K562 (cell line): ENCODE results near the gene TMCC2.

Experiments used
- EZH2 ChIP-seq: IDR thresholded peaks from 2 replicates; pipeline ENCODE4 v1.6.1; 2012; ENCODE audit warnings: low read depth, mild to moderate bottlenecking, inconsistent platforms, low read length, borderline replicate concordance
- JUNB ChIP-seq: fragments of 450-650 bp; formaldehyde crosslinking; conservative IDR thresholded peaks from 2 replicates; pipeline ENCODE4 v1.4.0; 2020; ENCODE audit warnings: mild to moderate bottlenecking
- NFE2L1 ChIP-seq: fragments of 450-650 bp; IDR thresholded peaks from 2 replicates; pipeline ENCODE4 v1.6.1; 2016; ENCODE audit warnings: missing genetic modification characterization, low read depth, mild to moderate bottlenecking, missing compliant biosample characterization, moderate library complexity, borderline replicate concordance
- ZNF12 ChIP-seq: sonication (generic); formaldehyde crosslinking; IDR thresholded peaks from 2 replicates; pipeline ENCODE4 v1.4.0; 2020; ENCODE audit warnings: mild to moderate bottlenecking, missing genetic modification reagents
- TF ChIP-seq, protein P1 (sequence below): sonication (generic); formaldehyde crosslinking; IDR thresholded peaks from 2 replicates; pipeline ENCODE4 v1.8.1; 2023; ENCODE audit warnings: mild to moderate bottlenecking, missing genetic modification reagents

DNA sequence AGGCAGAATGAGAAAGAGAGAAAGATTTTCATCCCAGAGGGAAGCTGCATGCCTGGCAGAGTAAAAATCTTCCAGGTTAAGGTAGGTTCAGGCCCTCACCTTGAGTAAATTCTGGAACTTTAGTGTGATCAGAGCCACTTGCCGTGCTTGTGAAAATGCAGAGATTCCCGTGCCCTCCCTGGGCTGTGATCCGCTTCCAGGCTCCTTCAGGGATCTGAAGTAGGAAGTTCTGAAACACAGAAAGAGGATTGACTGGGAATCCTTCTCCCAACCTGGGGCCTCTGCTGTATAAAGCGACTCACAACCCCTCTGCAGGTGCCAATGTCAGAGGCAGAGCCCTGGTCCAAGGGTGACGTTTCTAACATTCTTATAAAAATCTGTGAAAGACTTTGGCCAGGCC, 67.2 kb downstream of the TMCC2 start:
- TF ChIP-seq, protein P1, sequence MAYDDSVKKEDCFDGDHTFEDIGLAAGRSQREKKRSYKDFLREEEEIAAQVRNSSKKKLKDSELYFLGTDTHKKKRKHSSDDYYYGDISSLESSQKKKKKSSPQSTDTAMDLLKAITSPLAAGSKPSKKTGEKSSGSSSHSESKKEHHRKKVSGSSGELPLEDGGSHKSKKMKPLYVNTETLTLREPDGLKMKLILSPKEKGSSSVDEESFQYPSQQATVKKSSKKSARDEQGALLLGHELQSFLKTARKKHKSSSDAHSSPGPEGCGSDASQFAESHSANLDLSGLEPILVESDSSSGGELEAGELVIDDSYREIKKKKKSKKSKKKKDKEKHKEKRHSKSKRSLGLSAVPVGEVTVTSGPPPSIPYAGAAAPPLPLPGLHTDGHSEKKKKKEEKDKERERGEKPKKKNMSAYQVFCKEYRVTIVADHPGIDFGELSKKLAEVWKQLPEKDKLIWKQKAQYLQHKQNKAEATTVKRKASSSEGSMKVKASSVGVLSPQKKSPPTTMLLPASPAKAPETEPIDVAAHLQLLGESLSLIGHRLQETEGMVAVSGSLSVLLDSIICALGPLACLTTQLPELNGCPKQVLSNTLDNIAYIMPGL (CRISPR knock-in tag) = no peak
- TF ChIP-seq NFE2L1 (tag) (no peak), ZNF12 (CRISPR knock-in tag) (no peak), EZH2 (no peak), JUNB (CRISPR knock-in tag) (no peak)
